A549 (cell line): ENCODE measurements around the gene RNU6-9.

Source experiments
- CHD2 ChIP-seq: fragments of 150-350 bp; IDR thresholded peaks from 2 replicates; pipeline ENCODE4 v1.6.1; 2014; ENCODE audit warnings: low read length; ENCODE audit not compliant: partially characterized antibody
- CTCF ChIP-seq: fragments of >200 bp; sonication (Bioruptor Twin); formaldehyde crosslinking; IDR thresholded peaks from 3 replicates; pipeline ENCODE4 v1.5.1; 2016
- HES2 ChIP-seq: fragments of >200 bp; sonication (Bioruptor Twin); formaldehyde crosslinking; IDR thresholded peaks from 2 replicates; pipeline ENCODE4 v1.6.1; 2016
- KDM1A ChIP-seq: fragments of 200-600 bp; sonication (generic); IDR thresholded peaks from 2 replicates; pipeline ENCODE4 v1.6.1; 2016; ENCODE audit warnings: low read depth, mild to moderate bottlenecking
- POLR2AphosphoS2 ChIP-seq: conservative IDR thresholded peaks from 2 replicates; pipeline ENCODE4 v1.6.1; 2012; ENCODE audit warnings: low read length, improper control_type of control experiment, inconsistent platforms
- RAD21 ChIP-seq, 2 experiments: fragments of >200 bp in 1 of 2; sonication (Bioruptor Twin) in 1 of 2; formaldehyde crosslinking in 1 of 2; IDR thresholded peaks in 1 of 2; conservative IDR thresholded peaks in 1 of 2; 2 replicates in 1 of 2; 3 replicates in 1 of 2; pipeline ENCODE4 v1.6.1; 2012 to 2018; ENCODE audit warnings: inconsistent platforms in 1 of 2
- ZNF302 ChIP-seq: fragments of 250-450 bp; sonication (Bioruptor Pico); IDR thresholded peaks from 2 replicates; pipeline ENCODE4 v1.9.0; 2021; ENCODE audit warnings: inconsistent platforms, mild to moderate bottlenecking, moderate library complexity

GRCh38 chr19:884420-885211 is 8.7 kb upstream of the RNU6-9 start:
- TF ChIP-seq RAD21 (conservative IDR thresholded peaks at IDR 0.05 in 1 of 2, IDR thresholded peaks at IDR 0.05 in 1 of 2) (no peak), CTCF (no peak), HES2 (no peak), CHD2 (no peak), POLR2AphosphoS2 (no peak), KDM1A (no peak), ZNF302 (CRISPR knock-in tag) (no peak)
